AG04449 (cell line): ENCODE results near the gene CDK5RAP2.

Source experiments
- CTCF ChIA-PET: fragments of 350-600 bp; formaldehyde crosslinking; extraction: SDS; loops from one replicate; lab custom pipeline; 2021; ENCODE audit warnings: antibody characterized with exemption; lab: Yijun Ruan, JAX
- POLR2A ChIA-PET: fragments of 400-600, 350-600 bp; formaldehyde crosslinking; extraction: SDS; loops from one replicate; lab custom pipeline; 2020; ENCODE audit warnings: antibody characterized with exemption, inconsistent platforms; lab: Yijun Ruan, JAX
- DNase-seq: peaks from one replicate; pipeline ENCODE4 v3.0.0-alpha.2; 2010; ENCODE audit warnings: low read depth, low spot score
- H3K4me3 ChIP-seq: 2 replicates; pipeline ENCODE4 v1.5.1; 2011; ENCODE audit warnings: low read depth, mild to moderate bottlenecking, control low read depth, low read length
- CTCF ChIP-seq: IDR thresholded peaks from one replicate; pipeline ENCODE4 v1.5.1; 2011; ENCODE audit warnings: mild to moderate bottlenecking, moderate library complexity, low read length, control low read depth, inconsistent platforms; ENCODE audit not compliant: insufficient read depth; ENCODE audit errors: missing control alignments

CDK5RAP2 gene

GRCh38 chr9:120382453-120382852 lies 197.5 kb downstream of the CDK5RAP2 start:
- ChIA-PET POLR2A (no interaction called here), CTCF (no interaction called here)
- H3K4me3 ChIP-seq = no peak overlapping the region

GRCh38 chr9:120381839-120382238 lies 198.1 kb downstream of the CDK5RAP2 start:
- CTCF ChIA-PET = no interaction called here
- no peak for TF ChIP-seq CTCF
- DNase-seq = no peak
- POLR2A ChIA-PET = no interaction called here
- no peak overlapping the region for H3K4me3 ChIP-seq

More at GRCh38 chr9:120382453-120382852, 197.5 kb downstream of the CDK5RAP2 start:
- TF ChIP-seq CTCF = no peak
- no peak for DNase-seq

GRCh38 chr9:120379611-120380010 lies 200.4 kb downstream of the CDK5RAP2 start:
- CTCF ChIA-PET = interaction anchor here (2.0 kb wide), 1 partner anchor 13 kb away, joined by 7 read pairs; no protein-coding TSS in a partner anchor
- TF ChIP-seq CTCF = no peak
- POLR2A ChIA-PET = no interaction called here
- H3K4me3 ChIP-seq = no peak overlapping the region
- DNase-seq = no peak

GRCh38 chr9:120378680-120379079 lies 201.3 kb downstream of the CDK5RAP2 start:
- CTCF ChIA-PET = interaction anchor here (1.7 to 2.0 kb wide), 2 partner anchors 9 to 12 kb away, joined by 7 read pairs; no protein-coding TSS in a partner anchor
- DNase-seq = no peak
- TF ChIP-seq CTCF = no peak
- POLR2A ChIA-PET = no interaction called here
- H3K4me3 ChIP-seq = no peak overlapping the region

- no peak overlapping the region for H3K4me3 ChIP-seq
- no peak for TF ChIP-seq CTCF
- ChIA-PET POLR2A (no interaction called here), CTCF (interaction anchor here (1.7 to 2.0 kb wide), 2 partner anchors 8 to 11 kb away, joined by 7 read pairs; no protein-coding TSS in a partner anchor)
- DNase-seq = no peak
These were observed 202.5 kb downstream of the CDK5RAP2 start for GRCh38 chr9:120377268-120378159.

- no peak for TF ChIP-seq CTCF
- DNase-seq = no peak
- no peak overlapping the region for H3K4me3 ChIP-seq
- POLR2A ChIA-PET = no interaction called here
- CTCF ChIA-PET = no interaction called here
These were observed 203.9 kb downstream of the CDK5RAP2 start for GRCh38 chr9:120376101-120376500.
